HCT116 (cell line): ENCODE results near the gene LRRC61. TPM values are rescaled to one million over a fixed set of nuclear protein-coding genes. Genes with fewer than 3 reads are reported as not detected.
A peak's percentile ranks its signal among the peaks of the same experiment; 100 is the strongest.

Experiments
- ATAC-seq: fragments of 200-7000 bp; cut with Tn5 transposase; 2 replicates; pipeline ENCODE4 v1.9.1; 2020; ENCODE audit warnings: mild to moderate bottlenecking, moderate library complexity
- BruUV-seq: library from RNA; stranded (reverse); fragments of 400-500 nt; replicated peaks from 2 replicates; lab custom pipeline; 2021; lab: Mats Ljungman, UMichigan
- CTCF ChIA-PET: fragments of 300-600 bp; sonication (Branson Sonifier 250); formaldehyde crosslinking; loops from one replicate; lab custom pipeline; 2021; ENCODE audit warnings: antibody characterized with exemption; lab: Charles Lee
- POLR2A ChIA-PET: fragments of 300-600, 350-600 bp; sonication (Branson Sonifier 250); formaldehyde crosslinking; loops from one replicate; lab custom pipeline; 2021; ENCODE audit warnings: antibody characterized with exemption; lab: Charles Lee
- RAD21 ChIA-PET, 2 experiments: fragments of 300-600 bp; sonication (Branson Sonifier 250); formaldehyde crosslinking; loops; one replicate each; lab custom pipeline; 2023; ENCODE audit warnings: low total read pairs in 2 of 2; ENCODE audit not compliant: uncharacterized antibody in 2 of 2, unreplicated experiment in 2 of 2, low non-redundant PET in 1 of 2; lab: Charles Lee
- DNase-seq: peaks from one replicate; pipeline ENCODE4 v3.0.0-alpha.2; 2010; ENCODE audit warnings: low read depth, low spot score
- H2AFZ ChIP-seq: fragments of 200-600 bp; shearing (Covaris generic), sonication (generic); 2 replicates; pipeline ENCODE4 v1.6.1; 2017; ENCODE audit warnings: low read depth, mixed run types, mixed read lengths, antibody characterized with exemption, low read length; ENCODE audit not compliant: poor library complexity, severe bottlenecking
- H3K27ac ChIP-seq: 2 replicates; pipeline ENCODE4 v1.5.1; 2012; ENCODE audit warnings: low read depth, low read length
- H3K27me3 ChIP-seq: fragments of 200-600 bp; sonication (generic); 2 replicates; pipeline ENCODE4 v1.6.1; 2016; ENCODE audit warnings: mixed run types, low read length, mixed read lengths; ENCODE audit not compliant: insufficient read depth
- H3K36me3 ChIP-seq, 2 experiments: fragments of 200-500 bp in 1 of 2; fragments of 200-600 bp in 1 of 2; sonication (Bioruptor generic) in 1 of 2; sonication (generic) in 1 of 2; 2 replicates each; pipeline versions ENCODE4 v1.5.1 to v1.6.1; 2014 to 2016; ENCODE audit warnings: low read length in 2 of 2, inconsistent platforms in 1 of 2, mixed read lengths in 1 of 2, mixed run types in 1 of 2; ENCODE audit not compliant: insufficient read depth in 2 of 2, control insufficient read depth in 1 of 2
- H3K4me1 ChIP-seq, 2 experiments: fragments of 200-600 bp in 1 of 2; sonication (generic) in 1 of 2; 2 replicates each; pipeline versions ENCODE4 v1.5.1 to v1.6.1; 2012 to 2017; ENCODE audit warnings: low read length in 2 of 2, inconsistent platforms in 1 of 2, mild to moderate bottlenecking in 1 of 2, mixed read lengths in 1 of 2, mixed run types in 1 of 2, moderate library complexity in 1 of 2; ENCODE audit not compliant: insufficient read depth in 2 of 2, control insufficient read depth in 1 of 2
- H3K4me2 ChIP-seq: fragments of 200-600 bp; sonication (generic); 2 replicates; pipeline ENCODE4 v1.6.1; 2017; ENCODE audit warnings: mixed run types, low read length, mixed read lengths
- H3K4me3 ChIP-seq, 2 experiments: fragments of 200-600 bp in 1 of 2; sonication (generic) in 1 of 2; replicated peaks in 1 of 2; 2 replicates each; pipeline ENCODE4 v1.5.1; 2011 to 2016; ENCODE audit warnings: low read length in 2 of 2, control low read depth in 1 of 2, low read depth in 1 of 2, mild to moderate bottlenecking in 1 of 2, mixed read lengths in 1 of 2, mixed run types in 1 of 2
- H3K79me2 ChIP-seq: fragments of 200-600 bp; sonication (generic); 2 replicates; pipeline ENCODE4 v1.6.1; 2017; ENCODE audit warnings: mild to moderate bottlenecking, mixed run types, low read length, moderate library complexity, mixed read lengths; ENCODE audit not compliant: insufficient read depth
- H3K9ac ChIP-seq: fragments of 200-600 bp; sonication (generic); 2 replicates; pipeline ENCODE4 v1.6.1; 2016; ENCODE audit warnings: low read length, mixed read lengths
- H3K9me2 ChIP-seq: fragments of 200-600 bp; sonication (generic), shearing (Covaris generic); 2 replicates; pipeline ENCODE4 v1.6.1; 2017; ENCODE audit warnings: mixed run types, mild to moderate bottlenecking, moderate library complexity; ENCODE audit not compliant: insufficient read depth
- H3K9me3 ChIP-seq, 2 experiments: fragments of 200-500 bp in 1 of 2; fragments of 200-600 bp in 1 of 2; sonication (Bioruptor generic) in 1 of 2; sonication (generic) in 1 of 2; 2 replicates each; pipeline ENCODE4 v1.6.1; 2014 to 2017; ENCODE audit warnings: low read length in 2 of 2, mixed read lengths in 2 of 2, inconsistent platforms in 1 of 2, low read depth in 1 of 2, mild to moderate bottlenecking in 1 of 2, mixed run types in 1 of 2, moderate library complexity in 1 of 2; ENCODE audit not compliant: control insufficient read depth in 1 of 2, insufficient read depth in 1 of 2
- H4K20me1 ChIP-seq: fragments of 200-600 bp; sonication (generic), shearing (Covaris generic); 2 replicates; pipeline ENCODE4 v1.6.1; 2017; ENCODE audit warnings: mixed run types, mild to moderate bottlenecking, moderate library complexity; ENCODE audit not compliant: insufficient read depth
- ATF3 ChIP-seq: IDR thresholded peaks from 2 replicates; pipeline ENCODE4 v1.6.1; 2012
- CBX3 ChIP-seq: IDR thresholded peaks from 2 replicates; pipeline ENCODE4 v1.6.1; 2012; ENCODE audit warnings: low read depth
- CEBPB ChIP-seq: IDR thresholded peaks from 2 replicates; pipeline ENCODE4 v1.6.1; 2012; ENCODE audit warnings: low read depth
- CTCF ChIP-seq, 3 experiments: fragments of 200-600 bp in 1 of 3; sonication (generic) in 1 of 3; IDR thresholded peaks in 2 of 3; conservative IDR thresholded peaks in 1 of 3; 2 replicates each; pipeline ENCODE4 v1.5.1; 2012 to 2017; ENCODE audit warnings: low read depth in 2 of 3, low read length in 2 of 3, antibody characterized with exemption in 1 of 3, borderline replicate concordance in 1 of 3, control low read depth in 1 of 3, mild to moderate bottlenecking in 1 of 3, mixed read lengths in 1 of 3, mixed run types in 1 of 3, moderate library complexity in 1 of 3; ENCODE audit not compliant: insufficient read depth in 1 of 3
- EZH2 ChIP-seq: fragments of 200-600 bp; sonication (generic); IDR thresholded peaks from 2 replicates; pipeline ENCODE4 v1.6.1; 2017; ENCODE audit warnings: antibody characterized with exemption, mixed run types
- FOSL1 ChIP-seq: IDR thresholded peaks from 2 replicates; pipeline ENCODE4 v1.6.1; 2012; ENCODE audit warnings: low read depth
- JUND ChIP-seq: IDR thresholded peaks from 2 replicates; pipeline ENCODE4 v1.6.1; 2012
- MAX ChIP-seq: IDR thresholded peaks from 2 replicates; pipeline ENCODE4 v1.6.1; 2012
- POLR2A ChIP-seq: IDR thresholded peaks from 2 replicates; pipeline ENCODE4 v1.7.0; 2011; ENCODE audit warnings: borderline replicate concordance; ENCODE audit not compliant: insufficient read depth, insufficient read length; ENCODE audit errors: extremely low read depth
- POLR2AphosphoS5 ChIP-seq: IDR thresholded peaks from 2 replicates; pipeline ENCODE4 v1.6.1; 2011; ENCODE audit warnings: mild to moderate bottlenecking, low read depth, low read length, moderate library complexity
- RAD21 ChIP-seq: IDR thresholded peaks from 2 replicates; pipeline ENCODE4 v1.6.1; 2012; ENCODE audit warnings: low read depth, mild to moderate bottlenecking
- SIN3A ChIP-seq: IDR thresholded peaks from 2 replicates; pipeline ENCODE4 v1.6.1; 2012; ENCODE audit warnings: low read depth
- SP1 ChIP-seq: IDR thresholded peaks from 2 replicates; pipeline ENCODE4 v1.6.1; 2012; ENCODE audit warnings: low read depth
- TCF7L2 ChIP-seq: IDR thresholded peaks from 2 replicates; pipeline ENCODE4 v1.7.0; 2011; ENCODE audit warnings: borderline replicate concordance, inconsistent platforms; ENCODE audit not compliant: insufficient read depth, insufficient read length; ENCODE audit errors: extremely low read depth
- ZBTB33 ChIP-seq: IDR thresholded peaks from 2 replicates; pipeline ENCODE4 v1.6.1; 2011; ENCODE audit warnings: mild to moderate bottlenecking, low read length, moderate library complexity; ENCODE audit not compliant: insufficient replicate concordance; ENCODE audit errors: extremely low read depth
- ZNF274 ChIP-seq: fragments of 200-500 bp; sonication (Bioruptor generic); IDR thresholded peaks from 2 replicates; pipeline ENCODE4 v1.6.1; 2014; ENCODE audit warnings: mild to moderate bottlenecking, low read depth, low read length, inconsistent platforms
- intact Hi-C: fragments of 100-400 bp; cut with micrococcal nuclease; formaldehyde crosslinking; loops from 2 replicates; pipeline ENCODE4 v1.10.0; 2022
- total RNA-seq: library from RNA; stranded (reverse); gene quantifications from one replicate; pipeline ENCODE4 v1.2.1, GENCODE V29; 2021; ENCODE audit not compliant: unreplicated experiment

LRRC61 gene
- total RNA-seq, 1 experiment from 2014 or later = 12.0 TPM

GRCh38 chr7:150367677-150368095 is 44.5 kb downstream of the LRRC61 start:
- H3K9me3 ChIP-seq = no peaks in the 10 kb centered on the region
- BruUV-seq = TSS peak; percentile 72
- peak overlapping the region; percentile 89 for H3K4me2 ChIP-seq
- H3K4me1 ChIP-seq = peaks cover 13 to 24% of the 10 kb centered on the region in 2 experiments
- CTCF ChIA-PET = no interaction called here
- peak overlapping the region; percentile 76 for H3K4me3 ChIP-seq
- H3K27me3 ChIP-seq = no peaks in the 10 kb centered on the region
- no peaks in the 10 kb centered on the region for H3K9me2 ChIP-seq
- DNase-seq = no peak
- H3K9ac ChIP-seq = peak overlapping the region; percentile 89
- H2AFZ ChIP-seq = no peak overlapping the region
- TF ChIP-seq ZNF274 (no peak), EZH2 (no peak), MAX (no peak), FOSL1 (peak; percentile 81), JUND (peak; percentile 88), SP1 (peak; percentile 63; the same call in 1 of the 2 replicates), CEBPB (no peak), RAD21 (no peak), POLR2A (no peak), ATF3 (no peak), CTCF (IDR thresholded peaks at IDR 0.05 in 2 of 3, conservative IDR thresholded peaks at IDR 0.05 in 1 of 3; ENCODE audit: borderline replicate concordance in 1 of 3, insufficient read depth in 1 of 3, low read depth in 2 of 3, low read length in 2 of 3) (no peak), ZBTB33 (no peak), POLR2AphosphoS5 (no peak), TCF7L2 (no peak), CBX3 (no peak), SIN3A (no peak)
- TF ChIP-seq, all 23 proteins: peak for 3
- peak; percentile 75 for ATAC-seq
- no peaks in the 10 kb centered on the region for H4K20me1 ChIP-seq
- ChIA-PET RAD21 (no interaction called here), POLR2A (interaction anchor here (0.6 to 2.6 kb wide), 2 partner anchors 10 to 42 kb away, joined by 5 to 15 read pairs; no protein-coding TSS in a partner anchor)
- H3K79me2 ChIP-seq = peaks cover 34% of the 10 kb centered on the region
- H3K36me3 ChIP-seq = peaks cover 3 to 5% of the 10 kb centered on the region in 2 experiments; a peak in 2 of 4 replicates
- intact Hi-C loops = loop anchor here (5.0 to 10.0 kb wide), 2 partner anchors 35 to 63 kb away; no protein-coding TSS in a partner anchor
- H3K27ac ChIP-seq = peak overlapping the region; percentile 98
